HG02678 (cell line): ENCODE measurements around the gene OR6M1.

Source experiments
- ATAC-seq: cut with Tn5 transposase; IDR thresholded peaks from one replicate; pipeline ENCODE4 v1.9.1; 2021; ENCODE audit warnings: mild to moderate bottlenecking, moderate library complexity; ENCODE audit not compliant: unreplicated experiment

Gene OR6M1

GRCh38 chr11:123806249-123806648, at the start of gene OR6M1:
Gene OR6M1 (minus strand): TSS chr11:123806349. CDS start chr11:123806349, 0 bp downstream.
- no peak for ATAC-seq

GRCh38 chr11:123853038-123853437, 46.9 kb upstream of the OR6M1 start:
- no peak for ATAC-seq

GRCh38 chr11:123852321-123852720, 46.2 kb upstream of the OR6M1 start:
- no peak for ATAC-seq

- ATAC-seq = no peak
Observed at GRCh38 chr11:123851110-123851509, 45.0 kb upstream of the OR6M1 start.

GRCh38 chr11:123841174-123841573, 35.0 kb upstream of the OR6M1 start:
- no peak for ATAC-seq

GRCh38 chr11:123839131-123839530, 33.0 kb upstream of the OR6M1 start:
- no peak for ATAC-seq

- no peak for ATAC-seq
Observed at GRCh38 chr11:123838659-123839058, 32.5 kb upstream of the OR6M1 start.

- no peak for ATAC-seq
Observed at GRCh38 chr11:123838199-123838598, 32.0 kb upstream of the OR6M1 start.

GRCh38 chr11:123833095-123833494, 26.9 kb upstream of the OR6M1 start:
- ATAC-seq = no peak

- ATAC-seq = no peak
Observed at GRCh38 chr11:123829745-123830144, 23.6 kb upstream of the OR6M1 start.

- no peak for ATAC-seq
Observed at GRCh38 chr11:123822599-123822998, 16.4 kb upstream of the OR6M1 start.

- ATAC-seq = no peak
Observed at GRCh38 chr11:123822032-123822431, 15.9 kb upstream of the OR6M1 start.

- no peak for ATAC-seq
Observed at GRCh38 chr11:123815122-123815521, 9.0 kb upstream of the OR6M1 start.

GRCh38 chr11:123801765-123802164, 4.4 kb downstream of the OR6M1 start:
- ATAC-seq = no peak

- ATAC-seq = no peak
Observed at GRCh38 chr11:123800036-123800435, 6.1 kb downstream of the OR6M1 start.

- no peak for ATAC-seq
Observed at GRCh38 chr11:123799438-123799837, 6.7 kb downstream of the OR6M1 start.

GRCh38 chr11:123798513-123799252, 7.5 kb downstream of the OR6M1 start:
- no peak for ATAC-seq

- no peak for ATAC-seq
Observed at GRCh38 chr11:123798079-123798478, 8.1 kb downstream of the OR6M1 start.

- ATAC-seq = no peak
Observed at GRCh38 chr11:123797541-123797940, 8.6 kb downstream of the OR6M1 start.

GRCh38 chr11:123797114-123797513, 9.0 kb downstream of the OR6M1 start:
- ATAC-seq = no peak

- ATAC-seq = no peak
Observed at GRCh38 chr11:123796226-123796625, 9.9 kb downstream of the OR6M1 start.

- ATAC-seq = no peak
Observed at GRCh38 chr11:123783536-123783935, 22.6 kb downstream of the OR6M1 start.

GRCh38 chr11:123778511-123778910, 27.6 kb downstream of the OR6M1 start:
- ATAC-seq = no peak
